Measurements from ENCODE around the gene GPR141.

The GPR141 gene

DNA sequence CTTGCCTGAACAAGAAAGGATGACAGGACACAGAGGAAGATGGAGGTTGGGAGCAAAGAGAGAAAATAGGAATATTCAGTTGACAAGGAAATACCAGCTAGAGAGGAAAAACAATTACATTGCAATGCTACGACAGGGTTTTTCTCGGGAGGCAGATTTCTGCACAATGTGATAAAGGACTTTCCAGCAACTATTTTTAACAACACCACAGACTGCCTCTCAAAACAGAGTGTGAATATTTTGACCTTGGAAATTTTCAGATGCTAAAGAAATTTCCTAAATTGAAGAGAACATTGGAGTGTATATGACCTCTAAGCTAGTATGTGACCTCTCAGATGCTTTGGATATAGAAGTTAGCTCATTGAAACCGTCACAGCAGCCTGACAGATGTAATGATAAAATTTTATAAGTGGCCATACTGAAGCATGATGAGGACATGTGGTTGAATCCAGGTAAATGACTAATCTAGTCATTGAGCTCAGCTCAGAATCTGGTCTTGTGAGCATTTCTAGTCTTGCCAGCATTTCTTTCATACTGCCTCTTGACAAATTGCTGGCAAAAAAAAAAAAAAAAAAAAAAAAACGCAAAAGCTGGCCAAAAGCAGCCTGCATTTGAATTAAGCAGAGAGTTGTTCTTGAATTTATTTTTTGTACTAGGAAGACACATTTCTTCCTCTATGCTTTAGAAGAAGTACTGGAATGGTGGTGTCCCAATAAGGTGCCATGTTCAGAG lies 24.4 kb downstream of the GPR141 start:
- H3K27me3 ChIP-seq (ENCODE audit: control insufficient read depth, insufficient read depth, low read length), result no peaks in the 10 kb centered on the region
- no CpG with 5 or more reads among the region's 4 CpGs for WGBS (ENCODE audit: insufficient coverage, insufficient read length)
- H3K36me3 ChIP-seq (ENCODE audit: control insufficient read depth, insufficient read depth, low read length), result no peaks in the 10 kb centered on the region
- no peak overlapping the region for H3K4me3 ChIP-seq (ENCODE audit: low read length)
- peaks cover 2% of the 10 kb centered on the region for H3K4me1 ChIP-seq (ENCODE audit: control insufficient read depth, insufficient read depth, low read length)
- no peak overlapping the region for H3K27ac ChIP-seq (ENCODE audit: low read length)
- H3K9me3 ChIP-seq (ENCODE audit: control insufficient read depth, insufficient read depth, low read length), result no peaks in the 10 kb centered on the region
- no peak for DNase-seq (ENCODE audit: low read depth, low spot score)

DNA sequence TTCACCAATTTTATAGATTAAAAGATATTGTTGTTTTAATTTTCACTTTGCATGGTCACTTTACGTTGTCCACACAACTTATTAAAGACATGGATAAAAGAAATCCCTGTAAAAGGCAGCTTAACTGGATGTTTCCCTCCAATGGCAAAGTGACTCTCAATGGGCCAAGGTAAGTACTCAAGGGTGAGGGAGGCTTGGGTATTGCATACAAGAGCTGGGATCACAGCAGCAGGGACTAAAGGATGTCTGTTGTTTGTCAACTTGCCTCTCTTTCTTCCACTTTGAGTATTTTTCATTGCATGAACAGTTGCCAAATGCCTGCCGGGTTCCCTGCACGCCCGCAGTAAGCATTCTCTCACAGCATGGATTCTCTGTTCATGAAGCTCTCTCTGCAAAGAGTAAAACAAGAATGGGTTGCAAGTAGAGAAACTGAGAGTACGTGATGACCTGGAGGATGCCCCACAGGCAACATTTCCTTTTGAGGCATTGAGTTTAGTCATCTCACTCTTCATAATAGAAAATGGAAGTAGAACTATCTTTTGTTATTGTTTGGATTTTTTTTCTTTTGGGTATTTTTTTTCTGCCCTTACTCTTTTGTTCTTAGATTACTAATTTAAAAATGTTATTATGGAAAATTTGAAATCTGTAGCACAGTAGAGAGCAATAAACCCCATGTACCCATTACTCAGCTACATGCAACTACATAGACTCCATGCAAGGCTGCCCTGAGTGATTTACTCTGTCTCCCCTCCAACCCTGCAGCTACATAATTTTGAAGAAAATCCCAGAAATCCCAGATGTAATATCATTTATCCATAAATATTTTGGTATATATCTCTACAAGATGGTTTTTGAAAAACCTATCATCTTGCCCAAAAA lies 26.3 kb downstream of the GPR141 start:
- Histone ChIP-seq H3K27me3 (ENCODE audit: control insufficient read depth, insufficient read depth, low read length) (no peaks in the 10 kb centered on the region), H3K27ac (ENCODE audit: low read length) (no peak overlapping the region), H3K4me3 (ENCODE audit: low read length) (no peak overlapping the region), H3K9me3 (ENCODE audit: control insufficient read depth, insufficient read depth, low read length) (no peaks in the 10 kb centered on the region), H3K36me3 (ENCODE audit: control insufficient read depth, insufficient read depth, low read length) (no peaks in the 10 kb centered on the region), H3K4me1 (ENCODE audit: control insufficient read depth, insufficient read depth, low read length) (peaks cover 2% of the 10 kb centered on the region)
- no peak for DNase-seq (ENCODE audit: low read depth, low spot score)
- WGBS (ENCODE audit: insufficient coverage, insufficient read length), result no CpG with 5 or more reads among the region's 5 CpGs

DNA sequence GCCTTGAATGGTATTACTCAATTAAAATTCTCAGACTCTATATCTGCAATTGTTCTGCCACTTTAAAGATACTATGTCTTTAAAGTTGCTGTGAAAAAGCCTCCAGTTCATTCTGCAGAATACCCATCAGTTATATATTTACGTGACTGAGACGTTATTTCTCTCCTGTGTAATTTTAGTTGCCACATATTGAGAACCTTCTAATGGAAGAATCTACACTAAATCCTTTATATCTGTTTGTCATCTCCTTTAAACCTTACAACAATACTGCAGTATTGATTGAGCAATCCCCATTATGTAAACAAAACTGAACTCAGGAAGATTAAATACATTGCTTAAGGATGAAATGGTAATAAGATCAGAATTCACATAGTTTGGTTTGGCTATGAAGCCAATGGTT lies 30.0 kb downstream of the GPR141 start:
- H3K9me3 ChIP-seq (ENCODE audit: control insufficient read depth, insufficient read depth, low read length), result no peaks in the 10 kb centered on the region
- H3K4me1 ChIP-seq (ENCODE audit: control insufficient read depth, insufficient read depth, low read length), result no peaks in the 10 kb centered on the region
- no peak overlapping the region for H3K4me3 ChIP-seq (ENCODE audit: low read length)
- H3K27ac ChIP-seq (ENCODE audit: low read length), result no peak overlapping the region
- no CpG with 5 or more reads among the region's 2 CpGs for WGBS (ENCODE audit: insufficient coverage, insufficient read length)
- DNase-seq (ENCODE audit: low read depth, low spot score), result no peak
- no peaks in the 10 kb centered on the region for H3K27me3 ChIP-seq (ENCODE audit: control insufficient read depth, insufficient read depth, low read length)
- no peaks in the 10 kb centered on the region for H3K36me3 ChIP-seq (ENCODE audit: control insufficient read depth, insufficient read depth, low read length)

DNA sequence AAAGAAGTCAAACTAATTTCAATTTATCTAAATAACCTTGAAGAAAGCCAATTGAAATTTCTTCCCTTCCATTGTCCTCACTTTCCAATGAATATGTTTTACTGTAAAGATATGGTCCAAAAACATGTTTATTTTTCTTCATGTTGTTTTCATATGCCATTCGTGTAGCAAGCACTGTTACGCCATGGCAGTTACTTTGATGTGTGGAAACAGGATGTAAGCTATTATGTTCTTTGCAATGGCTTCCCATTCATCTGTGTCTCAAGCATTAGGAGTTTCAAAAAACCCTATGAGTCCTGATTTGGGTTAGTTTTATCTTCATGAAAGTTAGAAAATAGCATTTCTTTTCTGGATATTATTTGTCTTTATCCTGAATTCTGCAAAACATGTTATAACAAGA lies 31.0 kb downstream of the GPR141 start:
- no CpG with 5 or more reads among the region's 2 CpGs for WGBS (ENCODE audit: insufficient coverage, insufficient read length)
- DNase-seq (ENCODE audit: low read depth, low spot score), result no peak
- no peak overlapping the region for H3K4me3 ChIP-seq (ENCODE audit: low read length)

DNA sequence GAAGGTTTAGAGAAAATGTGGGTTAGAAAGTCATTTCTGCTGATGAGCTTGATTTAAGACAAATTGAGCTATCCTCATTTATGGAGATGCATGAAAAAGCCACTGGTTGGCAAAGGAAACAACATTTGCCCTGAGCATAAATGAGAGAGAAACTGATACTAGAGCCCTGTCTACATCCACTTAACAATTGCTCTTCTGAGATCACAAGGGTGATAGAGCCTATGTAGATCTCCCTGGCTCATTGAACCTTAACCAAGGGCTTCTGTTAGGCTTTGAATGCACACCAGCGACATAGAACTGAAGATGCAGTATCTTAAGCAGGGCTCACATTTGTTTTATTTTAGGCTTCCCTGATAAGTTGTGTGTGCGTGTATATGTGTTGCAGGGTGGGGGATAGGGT lies 35.0 kb downstream of the GPR141 start:
- H3K36me3 ChIP-seq (ENCODE audit: control insufficient read depth, insufficient read depth, low read length), result no peaks in the 10 kb centered on the region
- no peaks in the 10 kb centered on the region for H3K4me1 ChIP-seq (ENCODE audit: control insufficient read depth, insufficient read depth, low read length)
- H3K27me3 ChIP-seq (ENCODE audit: control insufficient read depth, insufficient read depth, low read length), result no peaks in the 10 kb centered on the region
- H3K27ac ChIP-seq (ENCODE audit: low read length), result no peak overlapping the region
- H3K4me3 ChIP-seq (ENCODE audit: low read length), result no peak overlapping the region
- no peaks in the 10 kb centered on the region for H3K9me3 ChIP-seq (ENCODE audit: control insufficient read depth, insufficient read depth, low read length)
- WGBS (ENCODE audit: insufficient coverage, insufficient read length), result no CpG with 5 or more reads among the region's 2 CpGs
- no peak for DNase-seq (ENCODE audit: low read depth, low spot score)

More for the DNA sequence above, 31.0 kb downstream of the GPR141 start:
- no peak overlapping the region for H3K27ac ChIP-seq (ENCODE audit: low read length)
- no peaks in the 10 kb centered on the region for H3K27me3 ChIP-seq (ENCODE audit: control insufficient read depth, insufficient read depth, low read length)
- H3K36me3 ChIP-seq (ENCODE audit: control insufficient read depth, insufficient read depth, low read length), result no peaks in the 10 kb centered on the region
- H3K4me1 ChIP-seq (ENCODE audit: control insufficient read depth, insufficient read depth, low read length), result no peaks in the 10 kb centered on the region
- no peaks in the 10 kb centered on the region for H3K9me3 ChIP-seq (ENCODE audit: control insufficient read depth, insufficient read depth, low read length)

DNA sequence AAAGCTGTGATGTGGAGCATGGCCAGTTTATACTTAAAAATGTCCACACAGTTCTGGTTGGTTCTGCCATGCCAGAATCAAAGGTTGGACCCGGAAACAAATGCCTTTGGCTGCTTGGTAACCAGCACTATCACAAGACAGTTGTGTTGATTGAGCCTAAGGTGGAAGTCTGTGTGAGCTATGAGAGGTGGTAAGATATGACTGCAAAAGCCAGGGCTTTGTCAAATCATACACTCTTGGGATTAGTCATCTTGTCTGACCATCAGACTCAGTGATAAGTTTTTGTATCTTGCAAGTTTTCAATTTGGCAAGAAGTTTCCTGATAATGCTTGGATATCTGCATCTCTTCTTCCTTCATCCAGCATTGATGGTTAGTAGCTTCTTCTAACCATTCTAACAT lies 35.5 kb downstream of the GPR141 start:
- Histone ChIP-seq H3K4me3 (ENCODE audit: low read length) (no peak overlapping the region), H3K9me3 (ENCODE audit: control insufficient read depth, insufficient read depth, low read length) (no peaks in the 10 kb centered on the region), H3K4me1 (ENCODE audit: control insufficient read depth, insufficient read depth, low read length) (no peaks in the 10 kb centered on the region), H3K36me3 (ENCODE audit: control insufficient read depth, insufficient read depth, low read length) (no peaks in the 10 kb centered on the region), H3K27me3 (ENCODE audit: control insufficient read depth, insufficient read depth, low read length) (no peaks in the 10 kb centered on the region), H3K27ac (ENCODE audit: low read length) (no peak overlapping the region)
- WGBS (ENCODE audit: insufficient coverage, insufficient read length), result no CpG with 5 or more reads among the region's 1 CpG
- DNase-seq (ENCODE audit: low read depth, low spot score), result no peak

DNA sequence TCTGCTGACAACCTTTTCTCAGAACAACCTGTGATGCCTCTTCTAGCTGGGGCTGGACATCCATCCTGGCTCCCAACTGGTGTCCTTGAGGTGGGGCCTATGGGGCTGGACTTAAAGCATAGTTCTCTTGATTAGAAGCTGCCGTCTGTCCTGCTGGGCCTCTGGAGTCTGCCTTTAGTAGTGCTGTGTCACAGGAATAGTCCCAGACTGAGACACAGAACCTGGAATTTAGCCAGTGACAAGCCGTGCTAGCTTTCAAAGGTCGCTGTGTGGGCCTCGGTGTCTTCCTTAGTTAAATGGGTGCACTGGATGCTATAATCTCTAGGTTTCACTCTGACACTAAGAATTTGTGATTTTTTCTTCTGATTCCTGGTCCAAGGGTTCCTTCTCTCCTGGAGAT lies 41.2 kb downstream of the GPR141 start:
- Histone ChIP-seq H3K27me3 (ENCODE audit: control insufficient read depth, insufficient read depth, low read length) (no peaks in the 10 kb centered on the region), H3K36me3 (ENCODE audit: control insufficient read depth, insufficient read depth, low read length) (no peaks in the 10 kb centered on the region), H3K4me3 (ENCODE audit: low read length) (no peak overlapping the region), H3K9me3 (ENCODE audit: control insufficient read depth, insufficient read depth, low read length) (no peaks in the 10 kb centered on the region), H3K27ac (ENCODE audit: low read length) (no peak overlapping the region), H3K4me1 (ENCODE audit: control insufficient read depth, insufficient read depth, low read length) (no peaks in the 10 kb centered on the region)
- DNase-seq (ENCODE audit: low read depth, low spot score), result no peak
- WGBS (ENCODE audit: insufficient coverage, insufficient read length), result no CpG with 5 or more reads among the region's 4 CpGs

DNA sequence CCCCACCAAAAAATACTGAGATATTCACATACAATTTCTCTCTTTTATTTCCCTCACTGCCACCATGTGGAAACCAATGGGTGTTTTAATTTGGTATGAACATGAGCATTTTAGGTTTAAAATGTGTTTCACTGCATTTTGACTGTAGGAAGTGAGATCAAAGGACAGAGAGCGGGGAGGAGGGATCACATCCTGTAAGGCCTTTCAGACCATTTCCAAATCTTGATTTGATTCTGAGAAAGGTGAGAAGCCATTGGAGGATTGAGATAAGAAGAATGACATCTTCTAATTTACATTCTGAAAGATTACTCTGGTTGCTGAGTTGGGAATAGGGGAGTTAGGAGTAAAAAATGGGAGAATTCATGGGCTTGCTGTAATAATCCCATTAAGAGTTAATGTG lies 42.5 kb downstream of the GPR141 start:
- Histone ChIP-seq H3K4me1 (ENCODE audit: control insufficient read depth, insufficient read depth, low read length) (no peaks in the 10 kb centered on the region; the same call in 1 of the 2 replicates), H3K9me3 (ENCODE audit: control insufficient read depth, insufficient read depth, low read length) (no peaks in the 10 kb centered on the region), H3K27me3 (ENCODE audit: control insufficient read depth, insufficient read depth, low read length) (no peaks in the 10 kb centered on the region), H3K27ac (ENCODE audit: low read length) (no peak overlapping the region), H3K4me3 (ENCODE audit: low read length) (no peak overlapping the region), H3K36me3 (ENCODE audit: control insufficient read depth, insufficient read depth, low read length) (no peaks in the 10 kb centered on the region)
- WGBS (ENCODE audit: insufficient coverage, insufficient read length), result no CpG with 5 or more reads among the region's 1 CpG
- DNase-seq (ENCODE audit: low read depth, low spot score), result no peak

DNA sequence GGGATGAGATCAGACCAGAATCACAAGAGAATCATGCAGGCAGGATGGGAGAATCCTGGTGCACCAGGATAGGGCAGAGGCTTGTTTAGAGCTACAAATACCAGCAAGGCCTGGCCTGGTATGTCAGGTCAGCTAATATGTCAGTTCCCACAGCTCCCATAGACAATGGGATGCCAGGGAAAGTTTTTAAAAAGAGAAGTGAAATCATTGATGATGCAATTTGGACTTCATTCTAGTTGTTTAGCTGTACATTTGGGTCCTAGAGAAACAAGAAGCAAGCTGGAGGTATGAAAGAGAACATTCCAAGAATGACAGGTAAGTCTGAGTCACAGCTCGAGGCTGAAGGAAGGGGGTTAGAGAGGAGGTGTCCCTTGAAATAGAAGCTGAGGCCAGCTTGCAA lies 45.2 kb downstream of the GPR141 start:
- H3K27me3 ChIP-seq (ENCODE audit: control insufficient read depth, insufficient read depth, low read length), result no peaks in the 10 kb centered on the region
- DNase-seq (ENCODE audit: low read depth, low spot score), result no peak
- H3K4me3 ChIP-seq (ENCODE audit: low read length), result no peak overlapping the region
- no peaks in the 10 kb centered on the region for H3K9me3 ChIP-seq (ENCODE audit: control insufficient read depth, insufficient read depth, low read length)
- no peaks in the 10 kb centered on the region; the same call in 1 of the 2 replicates for H3K4me1 ChIP-seq (ENCODE audit: control insufficient read depth, insufficient read depth, low read length)
- H3K27ac ChIP-seq (ENCODE audit: low read length), result no peak overlapping the region
- no CpG with 5 or more reads among the region's 1 CpG for WGBS (ENCODE audit: insufficient coverage, insufficient read length)
- H3K36me3 ChIP-seq (ENCODE audit: control insufficient read depth, insufficient read depth, low read length), result no peaks in the 10 kb centered on the region

DNA sequence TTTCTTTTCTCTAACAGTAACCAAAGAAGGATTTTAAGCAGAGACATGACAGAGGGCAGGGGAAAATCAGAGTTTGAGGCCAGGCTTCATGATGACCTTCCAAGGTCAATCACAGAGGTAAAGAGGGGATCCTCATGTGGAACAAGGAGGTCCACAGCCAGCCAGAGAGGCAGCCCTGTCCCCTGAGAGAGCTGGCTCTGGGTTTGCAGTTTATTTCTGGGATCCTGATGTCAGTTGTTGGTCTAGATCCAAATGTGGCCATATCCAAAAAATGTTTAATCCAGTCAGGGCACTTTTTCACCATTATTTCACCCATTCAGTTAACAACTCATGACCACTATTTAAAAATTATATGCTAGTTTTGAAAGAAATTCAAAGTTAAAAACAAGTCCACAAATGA lies 45.6 kb downstream of the GPR141 start:
- Histone ChIP-seq H3K27me3 (ENCODE audit: control insufficient read depth, insufficient read depth, low read length) (no peaks in the 10 kb centered on the region), H3K36me3 (ENCODE audit: control insufficient read depth, insufficient read depth, low read length) (no peaks in the 10 kb centered on the region), H3K4me3 (ENCODE audit: low read length) (no peak overlapping the region), H3K27ac (ENCODE audit: low read length) (no peak overlapping the region), H3K4me1 (ENCODE audit: control insufficient read depth, insufficient read depth, low read length) (no peaks in the 10 kb centered on the region; the same call in 1 of the 2 replicates), H3K9me3 (ENCODE audit: control insufficient read depth, insufficient read depth, low read length) (no peaks in the 10 kb centered on the region)
- no peak for DNase-seq (ENCODE audit: low read depth, low spot score)

Data from iPS DF 6.9 (cell line).